ENCODE measurements around the gene C2orf69.

DNA sequence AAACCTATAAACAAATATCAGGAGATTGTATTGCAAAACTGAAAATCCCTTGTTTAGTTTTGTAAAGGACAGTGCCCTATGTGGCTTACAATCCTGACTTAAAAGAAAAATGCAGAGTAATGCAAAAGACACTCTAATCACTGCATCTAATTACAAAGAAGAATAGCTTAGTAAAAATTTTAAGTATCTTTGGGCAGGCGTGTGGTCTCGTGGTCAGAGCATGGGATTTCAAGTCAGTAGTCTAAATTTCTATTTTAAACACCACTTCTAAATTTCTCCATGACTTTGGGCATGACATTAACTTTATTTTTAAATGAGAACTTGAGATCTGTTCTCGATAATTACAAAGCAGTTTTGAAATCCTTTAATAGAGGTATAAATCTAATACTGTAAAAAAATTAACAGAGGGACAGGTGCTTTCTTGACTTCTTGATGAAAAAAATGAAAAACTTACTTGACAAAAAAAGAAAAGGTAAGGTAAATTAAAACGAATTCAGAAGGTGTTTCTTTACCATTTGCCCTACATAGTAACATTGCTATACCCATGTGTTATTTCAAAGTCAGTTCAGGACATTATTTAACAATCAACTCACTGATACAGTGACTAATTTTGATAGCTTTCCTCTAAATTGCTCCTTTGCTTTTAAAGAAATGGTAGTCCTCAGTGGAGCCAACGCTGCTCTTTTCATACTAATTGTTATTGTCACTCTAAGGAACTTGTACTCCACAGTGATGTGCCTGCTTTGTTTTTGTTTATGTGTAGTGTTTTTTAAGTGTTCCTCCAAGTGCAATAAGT, 42.5 kb upstream of the C2orf69 start:
- TF ChIP-seq, protein P1, sequence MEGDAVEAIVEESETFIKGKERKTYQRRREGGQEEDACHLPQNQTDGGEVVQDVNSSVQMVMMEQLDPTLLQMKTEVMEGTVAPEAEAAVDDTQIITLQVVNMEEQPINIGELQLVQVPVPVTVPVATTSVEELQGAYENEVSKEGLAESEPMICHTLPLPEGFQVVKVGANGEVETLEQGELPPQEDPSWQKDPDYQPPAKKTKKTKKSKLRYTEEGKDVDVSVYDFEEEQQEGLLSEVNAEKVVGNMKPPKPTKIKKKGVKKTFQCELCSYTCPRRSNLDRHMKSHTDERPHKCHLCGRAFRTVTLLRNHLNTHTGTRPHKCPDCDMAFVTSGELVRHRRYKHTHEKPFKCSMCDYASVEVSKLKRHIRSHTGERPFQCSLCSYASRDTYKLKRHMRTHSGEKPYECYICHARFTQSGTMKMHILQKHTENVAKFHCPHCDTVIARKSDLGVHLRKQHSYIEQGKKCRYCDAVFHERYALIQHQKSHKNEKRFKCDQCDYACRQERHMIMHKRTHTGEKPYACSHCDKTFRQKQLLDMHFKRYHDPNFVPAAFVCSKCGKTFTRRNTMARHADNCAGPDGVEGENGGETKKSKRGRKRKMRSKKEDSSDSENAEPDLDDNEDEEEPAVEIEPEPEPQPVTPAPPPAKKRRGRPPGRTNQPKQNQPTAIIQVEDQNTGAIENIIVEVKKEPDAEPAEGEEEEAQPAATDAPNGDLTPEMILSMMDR (IDR thresholded peaks at IDR 0.05) = no peak
- TF ChIP-seq, protein P2, sequence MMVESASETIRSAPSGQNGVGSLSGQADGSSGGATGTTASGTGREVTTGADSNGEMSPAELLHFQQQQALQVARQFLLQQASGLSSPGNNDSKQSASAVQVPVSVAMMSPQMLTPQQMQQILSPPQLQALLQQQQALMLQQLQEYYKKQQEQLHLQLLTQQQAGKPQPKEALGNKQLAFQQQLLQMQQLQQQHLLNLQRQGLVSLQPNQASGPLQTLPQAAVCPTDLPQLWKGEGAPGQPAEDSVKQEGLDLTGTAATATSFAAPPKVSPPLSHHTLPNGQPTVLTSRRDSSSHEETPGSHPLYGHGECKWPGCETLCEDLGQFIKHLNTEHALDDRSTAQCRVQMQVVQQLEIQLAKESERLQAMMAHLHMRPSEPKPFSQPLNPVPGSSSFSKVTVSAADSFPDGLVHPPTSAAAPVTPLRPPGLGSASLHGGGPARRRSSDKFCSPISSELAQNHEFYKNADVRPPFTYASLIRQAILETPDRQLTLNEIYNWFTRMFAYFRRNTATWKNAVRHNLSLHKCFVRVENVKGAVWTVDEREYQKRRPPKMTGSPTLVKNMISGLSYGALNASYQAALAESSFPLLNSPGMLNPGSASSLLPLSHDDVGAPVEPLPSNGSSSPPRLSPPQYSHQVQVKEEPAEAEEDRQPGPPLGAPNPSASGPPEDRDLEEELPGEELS (CRISPR knock-in tag; IDR thresholded peaks at IDR 0.05) = no peak
- TF ChIP-seq JUN (CRISPR knock-in tag; IDR thresholded peaks at IDR 0.05) = no peak
- no peak for TF ChIP-seq MYBL2 (CRISPR knock-in tag; IDR thresholded peaks at IDR 0.05)

Data from WTC11 (cell line).